Measurements from ENCODE around the gene TEAD3.

TEAD3 gene

GRCh38 chr6:35425284-35425683 is 71.6 kb downstream of the TEAD3 start:
- H3K4me1 Mint-ChIP-seq: no peaks in the 10 kb centered on the region
- peaks cover 5% of the 10 kb centered on the region for H3K9me3 Mint-ChIP-seq
- no peak for ATAC-seq (replicated peaks; ENCODE audit: extremely low read depth, poor library complexity, severe bottlenecking)
- H3K27ac Mint-ChIP-seq (ENCODE audit: low read depth): no peak overlapping the region
- no peaks in the 10 kb centered on the region for H3K27me3 Mint-ChIP-seq
- no peak overlapping the region for H3K4me3 Mint-ChIP-seq
- DNase-seq (ENCODE audit: low spot score in 2 of 2): no peak
- peaks cover 24% of the 10 kb centered on the region for H3K36me3 Mint-ChIP-seq (ENCODE audit: insufficient read depth)

Measured in central memory CD8-positive, alpha-beta T cell (primary cell).